ENCODE data around the gene UBAP1. TPM values are rescaled to one million over a fixed set of nuclear protein-coding genes. Genes with fewer than 3 reads are reported as not detected.

Gene UBAP1
- total RNA-seq, 1 experiment from 2014 or later = 30.8 TPM

DNA sequence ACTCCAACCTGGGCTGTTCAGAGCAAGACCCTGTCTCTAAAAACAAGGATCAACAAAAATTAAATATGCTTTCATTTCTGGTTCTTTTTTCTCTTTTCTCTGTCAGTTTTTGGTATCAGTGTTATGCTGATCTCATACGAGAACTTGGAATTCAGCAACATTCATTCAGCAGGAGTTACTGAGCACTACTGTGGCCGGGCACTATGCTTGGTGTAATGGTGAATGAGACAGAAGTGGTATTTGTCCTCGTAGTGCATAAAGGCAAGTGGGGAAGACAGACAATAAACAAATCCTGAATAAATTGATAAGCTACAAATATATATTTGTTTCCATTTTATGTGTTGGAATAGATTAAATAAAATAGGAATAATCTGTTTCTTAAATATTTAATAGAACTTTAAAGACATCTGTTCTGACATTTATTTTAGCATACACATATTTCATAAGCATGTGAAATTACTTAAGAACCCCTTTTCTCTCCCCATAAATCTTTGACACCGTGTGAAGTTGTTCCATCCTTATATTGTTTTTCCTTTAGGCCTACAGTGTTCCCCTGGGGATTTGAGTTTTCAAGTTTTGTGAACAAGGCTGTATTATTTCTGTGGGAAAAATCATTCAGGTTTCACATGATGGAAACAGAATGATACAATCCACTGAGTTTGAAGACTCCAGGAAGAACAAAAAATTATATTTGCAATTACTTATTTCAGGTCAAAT is 24.6 kb downstream of the UBAP1 start:
- Histone ChIP-seq H3K9ac (ENCODE audit: low read length) (no peak overlapping the region), H3K9me3 (ENCODE audit: control insufficient read depth in 1 of 2, insufficient read depth in 1 of 2, low read depth in 1 of 2, low read length in 2 of 2) (no peaks in the 10 kb centered on the region), H3K36me3 (ENCODE audit: control insufficient read depth in 1 of 2, insufficient read depth in 2 of 2, low read length in 2 of 2) (no peaks in the 10 kb centered on the region), H3K27ac (ENCODE audit: low read depth, low read length) (no peak overlapping the region), H4K20me1 (ENCODE audit: insufficient read depth) (0 out of 2 replicates have a peak, but pooled peaks cover 6% of the 10 kb centered on the region), H2AFZ (ENCODE audit: low read depth, low read length, poor library complexity, severe bottlenecking) (no peak overlapping the region), H3K27me3 (ENCODE audit: insufficient read depth, low read length) (no peaks in the 10 kb centered on the region), H3K4me2 (ENCODE audit: low read length) (no peak overlapping the region), H3K79me2 (ENCODE audit: insufficient read depth, low read length) (peaks cover 92% of the 10 kb centered on the region), H3K4me3 (replicated peaks in 1 of 2; ENCODE audit: low read depth in 1 of 2, low read length in 2 of 2) (no peak overlapping the region), H3K9me2 (ENCODE audit: insufficient read depth) (no peaks in the 10 kb centered on the region), H3K4me1 (ENCODE audit: control insufficient read depth in 1 of 2, insufficient read depth in 2 of 2, low read length in 2 of 2) (peaks cover 12 to 34% of the 10 kb centered on the region in 2 experiments)
- no TSS peak for BruUV-seq (replicated peaks)
- no peak for ATAC-seq
- ChIA-PET RAD21 (ENCODE audit: low non-redundant PET in 1 of 2, low total read pairs in 2 of 2, uncharacterized antibody in 2 of 2, unreplicated experiment in 2 of 2) (interaction anchor here in 1 of 2 experiments (0.6 kb wide), 1 partner anchor 379 kb away, joined by 3 read pairs; no protein-coding TSS in a partner anchor), POLR2A (no interaction called here), CTCF (no interaction called here)
- TF ChIP-seq MAX (IDR thresholded peaks at IDR 0.05) (no peak), RAD21 (IDR thresholded peaks at IDR 0.05; ENCODE audit: low read depth) (no peak), ATF3 (IDR thresholded peaks at IDR 0.05) (no peak), POLR2A (IDR thresholded peaks at IDR 0.05; ENCODE audit: borderline replicate concordance, extremely low read depth, insufficient read depth, insufficient read length) (no peak), ELF1 (IDR thresholded peaks at IDR 0.05; ENCODE audit: borderline replicate concordance, low read depth) (no peak)
- TF ChIP-seq, protein P1, sequence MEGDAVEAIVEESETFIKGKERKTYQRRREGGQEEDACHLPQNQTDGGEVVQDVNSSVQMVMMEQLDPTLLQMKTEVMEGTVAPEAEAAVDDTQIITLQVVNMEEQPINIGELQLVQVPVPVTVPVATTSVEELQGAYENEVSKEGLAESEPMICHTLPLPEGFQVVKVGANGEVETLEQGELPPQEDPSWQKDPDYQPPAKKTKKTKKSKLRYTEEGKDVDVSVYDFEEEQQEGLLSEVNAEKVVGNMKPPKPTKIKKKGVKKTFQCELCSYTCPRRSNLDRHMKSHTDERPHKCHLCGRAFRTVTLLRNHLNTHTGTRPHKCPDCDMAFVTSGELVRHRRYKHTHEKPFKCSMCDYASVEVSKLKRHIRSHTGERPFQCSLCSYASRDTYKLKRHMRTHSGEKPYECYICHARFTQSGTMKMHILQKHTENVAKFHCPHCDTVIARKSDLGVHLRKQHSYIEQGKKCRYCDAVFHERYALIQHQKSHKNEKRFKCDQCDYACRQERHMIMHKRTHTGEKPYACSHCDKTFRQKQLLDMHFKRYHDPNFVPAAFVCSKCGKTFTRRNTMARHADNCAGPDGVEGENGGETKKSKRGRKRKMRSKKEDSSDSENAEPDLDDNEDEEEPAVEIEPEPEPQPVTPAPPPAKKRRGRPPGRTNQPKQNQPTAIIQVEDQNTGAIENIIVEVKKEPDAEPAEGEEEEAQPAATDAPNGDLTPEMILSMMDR (IDR thresholded peaks at IDR 0.05 in 2 of 3, conservative IDR thresholded peaks at IDR 0.05 in 1 of 3; ENCODE audit: borderline replicate concordance in 1 of 3, insufficient read depth in 1 of 3, low read depth in 2 of 3, low read length in 2 of 3) = no peak
- intact Hi-C loops (cut with micrococcal nuclease) = no loop called here
- no peak for DNase-seq (ENCODE audit: low read depth, low spot score)

Data from HCT116 (cell line).